GM06990 (cell line): Measurements from ENCODE around the gene CALD1.
A peak's percentile ranks its signal among the peaks of the same experiment; 100 is the strongest.

Experiments
- DNase-seq: peaks from one replicate; pipeline ENCODE4 v3.0.0-alpha.2; 2011; ENCODE audit not compliant: insufficient read length; ENCODE audit errors: extremely low read depth
- H3K27me3 ChIP-seq: replicated peaks from 2 replicates; pipeline ENCODE4 v1.6.0; 2011; ENCODE audit warnings: low read length; ENCODE audit not compliant: control insufficient read depth, insufficient read depth
- H3K36me3 ChIP-seq: 2 replicates; pipeline ENCODE4 v1.5.1; 2011; ENCODE audit warnings: low read length; ENCODE audit not compliant: control insufficient read depth, insufficient read depth
- H3K4me3 ChIP-seq: replicated peaks from 2 replicates; pipeline ENCODE4 v1.5.1; 2011; ENCODE audit warnings: low read depth, mild to moderate bottlenecking, control low read depth, low read length
- TF ChIP-seq, protein P1 (sequence below): IDR thresholded peaks from 2 replicates; pipeline ENCODE4 v1.5.1; 2011; ENCODE audit warnings: low read length, control low read depth, mild to moderate bottlenecking, inconsistent platforms; ENCODE audit not compliant: insufficient read depth, poor library complexity, severe bottlenecking

CALD1 gene

DNA sequence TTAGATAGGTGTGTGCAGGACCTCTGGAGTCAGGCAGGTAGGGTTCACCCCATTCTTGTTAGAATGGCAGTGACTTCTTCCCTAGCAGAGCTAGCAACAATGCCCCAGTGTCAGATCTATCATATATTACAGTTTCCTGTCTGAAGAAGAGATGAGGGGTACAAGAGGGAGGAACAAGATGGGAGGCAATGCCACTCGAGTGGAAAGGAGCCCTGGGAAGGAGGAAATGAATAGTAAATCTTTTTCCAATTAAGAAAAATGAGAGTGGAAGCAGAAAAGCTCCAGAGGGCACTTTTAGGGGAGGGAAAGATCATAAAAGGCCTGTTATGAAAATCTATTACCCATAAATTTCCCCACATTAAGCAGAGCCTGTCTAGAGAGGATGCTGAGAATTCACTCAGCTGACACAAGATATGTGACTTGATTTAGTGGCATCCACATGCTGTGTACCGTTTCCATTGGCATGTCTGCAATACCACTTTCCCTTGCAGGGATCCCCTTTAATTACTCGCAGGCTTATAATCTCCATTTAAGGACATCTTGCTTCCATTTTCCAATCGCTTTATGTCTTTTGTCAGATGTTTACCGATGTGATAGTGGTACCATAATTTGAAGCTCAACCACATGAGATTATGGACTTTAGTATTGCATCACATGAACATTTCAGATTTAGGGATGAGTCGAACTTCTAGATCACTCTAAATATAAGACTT is 136.9 kb downstream of the CALD1 start:
- no peak overlapping the region for H3K4me3 ChIP-seq
- no peaks in the 10 kb centered on the region for H3K27me3 ChIP-seq
- DNase-seq, result no peak
- H3K36me3 ChIP-seq, result no peaks in the 10 kb centered on the region
- TF ChIP-seq, protein P1, sequence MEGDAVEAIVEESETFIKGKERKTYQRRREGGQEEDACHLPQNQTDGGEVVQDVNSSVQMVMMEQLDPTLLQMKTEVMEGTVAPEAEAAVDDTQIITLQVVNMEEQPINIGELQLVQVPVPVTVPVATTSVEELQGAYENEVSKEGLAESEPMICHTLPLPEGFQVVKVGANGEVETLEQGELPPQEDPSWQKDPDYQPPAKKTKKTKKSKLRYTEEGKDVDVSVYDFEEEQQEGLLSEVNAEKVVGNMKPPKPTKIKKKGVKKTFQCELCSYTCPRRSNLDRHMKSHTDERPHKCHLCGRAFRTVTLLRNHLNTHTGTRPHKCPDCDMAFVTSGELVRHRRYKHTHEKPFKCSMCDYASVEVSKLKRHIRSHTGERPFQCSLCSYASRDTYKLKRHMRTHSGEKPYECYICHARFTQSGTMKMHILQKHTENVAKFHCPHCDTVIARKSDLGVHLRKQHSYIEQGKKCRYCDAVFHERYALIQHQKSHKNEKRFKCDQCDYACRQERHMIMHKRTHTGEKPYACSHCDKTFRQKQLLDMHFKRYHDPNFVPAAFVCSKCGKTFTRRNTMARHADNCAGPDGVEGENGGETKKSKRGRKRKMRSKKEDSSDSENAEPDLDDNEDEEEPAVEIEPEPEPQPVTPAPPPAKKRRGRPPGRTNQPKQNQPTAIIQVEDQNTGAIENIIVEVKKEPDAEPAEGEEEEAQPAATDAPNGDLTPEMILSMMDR, result no peak

DNA sequence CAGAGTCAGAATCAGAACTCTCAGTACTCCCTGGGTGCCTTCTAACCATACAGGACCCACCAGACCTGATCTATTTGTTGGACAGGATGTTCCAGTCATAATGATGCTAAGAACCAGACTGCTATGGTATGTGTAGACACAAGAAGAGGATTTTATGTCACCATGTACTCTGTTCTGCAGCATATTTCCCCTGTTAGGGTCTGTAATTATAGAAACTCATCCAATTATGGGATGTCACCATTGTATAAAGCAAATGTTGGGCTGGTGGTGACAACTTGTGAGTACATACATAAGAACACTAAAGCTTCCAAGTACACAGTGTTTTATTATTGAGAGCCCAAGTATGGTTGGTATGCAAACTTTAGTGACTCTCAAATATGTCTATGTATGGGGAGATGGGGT is 139.8 kb downstream of the CALD1 start:
- no peak overlapping the region for H3K4me3 ChIP-seq
- no peaks in the 10 kb centered on the region for H3K27me3 ChIP-seq
- TF ChIP-seq, protein P1, result no peak
- H3K36me3 ChIP-seq, result no peaks in the 10 kb centered on the region
- no peak for DNase-seq

DNA sequence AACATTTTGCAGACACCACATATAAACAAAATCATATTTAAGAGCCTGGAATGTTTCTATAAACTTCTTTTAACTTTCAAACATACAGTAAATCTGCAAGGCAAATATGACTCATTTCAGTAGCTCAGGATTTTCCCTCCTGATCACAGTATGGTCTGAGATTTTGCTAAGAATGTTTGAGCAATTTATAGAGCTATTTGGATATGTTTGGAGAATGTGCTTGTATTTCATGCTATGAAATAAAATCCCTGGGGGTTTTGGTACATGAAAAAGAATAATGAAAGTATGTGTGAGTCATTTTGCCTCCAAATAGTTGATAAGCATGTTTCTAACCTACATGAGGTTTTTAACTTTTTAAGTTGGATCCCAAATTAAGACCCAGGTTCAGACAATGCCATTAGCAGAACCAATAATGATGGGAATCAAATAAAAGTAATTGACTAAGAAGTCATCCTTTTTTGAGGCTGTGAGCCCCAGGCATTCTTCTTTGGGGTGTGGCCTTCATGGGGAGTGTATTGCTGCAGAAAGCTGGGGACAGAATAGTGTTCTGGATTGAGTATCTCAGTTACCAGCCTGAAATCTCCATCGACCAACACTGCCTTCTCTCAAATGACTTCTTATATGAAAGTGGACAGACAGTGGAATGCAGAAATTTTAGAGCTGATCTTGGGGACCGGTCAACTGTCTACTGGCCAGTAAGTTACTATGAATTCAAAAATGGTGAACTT is 140.8 kb downstream of the CALD1 start:
- Histone ChIP-seq H3K27me3 (no peaks in the 10 kb centered on the region), H3K36me3 (no peaks in the 10 kb centered on the region), H3K4me3 (no peak overlapping the region)
- TF ChIP-seq, protein P1, result no peak
- DNase-seq, result peak; percentile 31

DNA sequence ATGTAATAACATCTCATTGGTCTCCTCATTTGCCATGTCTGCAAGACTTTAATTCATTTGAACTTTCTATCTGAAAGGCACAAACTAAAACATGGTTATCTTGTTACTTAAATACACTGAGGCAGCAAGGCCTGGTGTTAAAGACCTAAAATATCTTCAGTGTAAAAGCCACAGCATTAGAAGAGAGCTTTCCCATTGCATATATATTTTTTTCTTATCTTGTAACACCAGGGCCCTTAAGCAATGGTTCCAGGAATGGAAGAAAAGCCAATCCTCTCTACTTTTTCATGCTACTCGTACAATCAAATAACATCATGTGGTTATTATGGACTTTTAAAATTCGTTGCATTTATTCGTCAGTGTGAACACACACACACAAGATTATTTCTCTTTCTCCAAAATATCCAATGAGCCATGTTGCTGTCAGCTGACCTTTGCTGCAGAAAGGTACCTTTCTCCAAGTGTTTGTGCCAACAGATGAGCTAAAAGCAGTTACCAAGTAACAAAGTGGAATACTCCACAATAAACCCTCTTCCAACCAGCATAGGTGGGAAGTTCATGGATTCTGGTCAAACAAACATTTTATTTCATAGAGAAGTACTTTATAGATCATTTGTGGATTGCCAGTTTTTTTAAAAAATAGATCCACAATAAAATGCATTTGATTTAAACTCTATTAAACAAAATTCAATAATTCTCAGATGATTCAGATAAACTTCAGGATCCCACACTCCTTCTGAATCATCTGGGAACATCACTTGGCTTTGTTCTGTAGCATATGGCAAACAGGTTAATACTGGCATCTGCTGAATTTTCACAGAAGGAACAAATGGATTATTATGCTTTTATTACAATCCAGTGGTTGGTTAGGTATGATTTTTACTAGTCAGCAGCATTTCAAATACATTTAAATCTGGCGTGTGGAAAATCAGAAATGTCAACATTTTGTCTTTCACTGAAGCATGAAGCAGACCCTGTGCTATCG is 143.6 kb downstream of the CALD1 start:
- Histone ChIP-seq H3K36me3 (no peaks in the 10 kb centered on the region), H3K4me3 (no peak overlapping the region), H3K27me3 (no peaks in the 10 kb centered on the region)
- TF ChIP-seq, protein P1, result no peak
- DNase-seq, result no peak

DNA sequence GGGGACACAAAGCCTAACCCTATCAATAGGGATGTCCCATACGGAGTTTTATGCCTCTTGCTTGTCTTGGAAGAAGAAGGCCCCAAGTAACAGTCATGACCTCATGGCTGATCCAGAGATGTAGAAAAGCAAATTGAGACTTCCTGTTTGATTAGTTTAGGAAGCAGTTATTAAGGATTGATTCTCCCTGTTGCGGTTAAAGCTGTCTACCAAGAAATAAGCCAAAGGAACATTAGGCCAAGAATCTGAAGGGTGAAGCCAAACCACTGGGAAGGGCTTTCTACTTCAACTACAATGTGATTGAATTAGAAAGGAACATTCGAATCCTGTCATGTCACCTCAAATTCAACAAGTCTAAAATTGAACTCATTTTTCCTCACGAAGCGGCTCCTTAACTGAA is 146.3 kb downstream of the CALD1 start:
- Histone ChIP-seq H3K36me3 (no peaks in the 10 kb centered on the region), H3K27me3 (no peaks in the 10 kb centered on the region), H3K4me3 (no peak overlapping the region)
- TF ChIP-seq, protein P1, result no peak
- DNase-seq, result no peak
